GM19193 (cell line): Measurements from ENCODE around the gene CPEB2.

Experiments used
- POLR2A ChIP-seq: IDR thresholded peaks from 4 replicates; pipeline ENCODE4 v1.6.1; 2011; ENCODE audit not compliant: insufficient read depth, insufficient read length; ENCODE audit errors: extremely low read depth

The CPEB2 gene

DNA sequence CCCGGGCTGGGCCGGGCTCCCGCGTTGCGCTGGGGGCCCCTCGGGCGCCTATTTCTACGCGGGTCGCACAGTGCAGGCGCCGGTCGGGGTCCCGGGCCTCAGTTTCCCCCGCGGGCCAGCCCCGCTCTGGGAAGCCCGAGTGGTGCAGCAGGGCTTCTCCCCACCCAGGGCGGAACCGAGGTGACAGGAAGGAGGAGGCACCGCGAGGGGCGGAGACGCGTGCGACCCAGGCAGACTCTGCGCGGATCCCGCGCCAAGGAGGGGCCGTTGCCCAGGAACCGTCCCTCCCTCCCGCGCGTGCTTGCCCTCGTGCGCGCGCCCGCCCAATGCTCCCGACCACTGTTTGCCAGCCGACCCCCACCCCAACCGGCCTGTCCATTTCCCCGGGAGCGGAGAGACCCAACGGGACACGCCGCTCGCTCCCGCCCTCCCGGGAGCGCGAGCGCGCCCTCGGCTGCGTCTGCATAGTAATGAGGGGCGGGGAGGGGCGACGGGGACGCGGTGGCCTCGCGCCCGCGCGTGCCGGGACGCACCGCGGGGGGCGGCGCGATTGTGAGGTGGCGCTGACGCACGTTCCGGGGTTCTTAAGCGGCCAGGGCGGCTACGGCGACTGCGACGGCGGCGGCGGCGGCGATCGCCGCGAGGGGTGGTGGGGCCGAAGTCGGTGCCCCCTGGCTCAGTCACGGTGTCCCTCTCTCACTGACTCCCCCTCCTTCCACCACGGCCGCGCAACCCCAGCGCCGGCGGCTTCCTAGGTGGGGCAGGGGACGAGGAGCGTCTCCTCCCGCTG lies at the start of gene CPEB2:
Gene CPEB2 (plus strand): TSS at position 613 of the 790 bp plus-strand sequence. CDS start 193 bp downstream, outside the sequence.
- TF ChIP-seq POLR2A = peak; percentile 97

DNA sequence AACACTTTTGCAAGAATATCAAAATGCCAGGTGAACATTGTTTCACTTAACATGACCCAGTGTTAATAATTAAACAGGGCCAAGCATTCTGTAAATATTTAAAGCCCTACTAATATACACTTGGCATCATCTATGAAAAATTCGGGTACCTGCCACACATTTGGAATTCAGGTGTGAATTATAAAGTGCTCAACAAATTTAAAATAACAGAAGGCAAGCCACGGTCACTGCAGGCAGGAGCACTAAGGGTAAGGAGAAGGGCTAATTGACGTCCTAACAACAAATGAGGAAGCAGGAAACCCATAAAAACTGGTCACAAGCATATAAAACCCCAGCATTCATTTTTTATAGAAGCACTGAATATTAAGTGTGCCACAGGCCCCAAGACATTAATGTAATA lies 43.8 kb upstream of the CPEB2 start:
- no peak for TF ChIP-seq POLR2A

DNA sequence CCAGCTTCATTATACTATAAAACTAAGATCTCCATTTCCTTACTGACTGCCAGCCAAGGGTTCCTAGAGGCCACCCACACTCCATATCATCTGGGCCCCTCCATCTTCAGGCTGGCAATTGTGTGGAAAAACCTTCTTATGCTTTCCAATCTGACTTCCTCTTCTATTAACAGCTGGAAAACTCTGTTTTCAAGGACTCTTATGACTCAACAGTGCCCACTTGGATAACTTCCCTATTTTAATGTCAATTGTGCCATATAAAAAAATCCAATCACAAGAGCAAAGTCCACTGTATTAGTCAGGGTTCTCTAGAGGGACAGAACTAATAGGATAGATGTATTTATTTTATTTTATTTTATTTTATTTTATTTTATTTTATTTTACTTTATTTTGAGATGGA lies 41.0 kb upstream of the CPEB2 start:
- no peak for TF ChIP-seq POLR2A

DNA sequence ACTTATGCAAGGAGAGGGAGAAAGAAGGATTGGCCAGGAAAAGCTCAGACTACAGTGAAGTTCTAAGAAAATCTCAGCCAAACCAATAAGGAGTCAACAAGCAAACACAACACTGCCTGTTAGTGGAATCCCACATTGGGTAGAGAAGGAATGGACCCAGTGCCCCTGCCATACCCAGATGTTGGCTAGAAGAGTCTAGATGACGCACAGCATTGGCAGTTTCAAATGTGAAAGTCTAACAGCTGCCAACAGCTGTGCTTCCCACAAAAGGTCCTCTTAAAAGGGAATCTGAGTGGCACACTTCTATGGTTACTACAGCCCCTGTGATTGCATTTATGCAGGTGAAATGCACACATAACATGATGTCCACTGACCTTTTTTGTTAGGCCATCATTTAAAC lies 37.2 kb upstream of the CPEB2 start:
- TF ChIP-seq POLR2A = no peak

DNA sequence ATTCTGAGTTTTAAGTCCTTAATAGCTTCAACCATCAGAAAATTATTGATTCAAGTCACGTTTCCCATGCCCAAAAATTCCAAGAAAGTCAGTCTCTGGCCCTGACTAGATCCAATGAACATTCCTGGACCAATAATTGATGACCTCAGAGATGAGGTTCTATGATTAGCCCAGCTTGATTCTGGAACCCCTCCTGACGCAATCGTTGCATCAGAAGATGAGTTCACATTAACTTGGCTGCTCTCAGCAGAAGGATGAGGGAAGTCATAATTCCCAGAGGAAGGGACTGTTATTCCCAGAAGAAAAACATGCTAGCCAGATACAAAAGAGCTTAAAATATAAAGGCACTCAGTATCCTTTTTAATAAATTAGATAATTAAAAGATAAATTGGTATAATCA lies 34.3 kb upstream of the CPEB2 start:
- TF ChIP-seq POLR2A = no peak

DNA sequence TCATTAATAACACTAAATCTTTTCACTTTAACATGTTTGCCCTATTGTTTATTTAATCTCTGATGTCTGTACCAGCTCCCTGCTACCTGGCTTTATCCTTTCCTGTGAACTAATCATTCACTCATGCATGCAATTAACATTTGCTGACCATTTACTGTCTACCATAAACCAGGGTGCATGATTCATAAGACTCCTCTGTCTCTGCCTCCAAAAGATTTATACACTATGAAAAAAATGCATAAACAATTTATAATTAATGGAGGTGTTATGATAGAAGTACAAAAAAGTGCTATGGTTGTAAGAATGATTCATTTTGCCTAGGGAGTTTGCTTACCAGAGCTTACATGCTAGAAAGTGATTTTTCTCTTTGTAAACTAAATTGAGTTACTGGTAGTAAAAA lies 24.5 kb upstream of the CPEB2 start:
- no peak for TF ChIP-seq POLR2A

DNA sequence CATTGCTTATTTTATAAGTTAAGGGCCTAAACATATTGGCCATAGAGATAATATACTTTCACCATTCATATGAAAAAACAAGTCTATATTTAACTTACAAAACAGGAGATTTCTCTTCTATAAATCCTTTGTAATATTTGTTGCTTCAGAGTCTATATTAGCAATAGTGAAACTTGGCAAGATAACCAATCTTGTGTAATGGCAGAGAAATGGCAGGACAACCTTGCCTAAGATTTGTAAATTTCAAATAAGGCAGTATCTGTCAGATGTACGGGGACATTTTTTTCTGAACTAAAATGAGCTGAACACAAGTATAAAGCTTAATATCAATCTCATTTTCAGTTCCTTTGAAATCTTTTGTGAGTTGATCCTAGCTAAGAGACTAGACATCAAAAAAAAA lies 17.8 kb upstream of the CPEB2 start:
- no peak for TF ChIP-seq POLR2A

DNA sequence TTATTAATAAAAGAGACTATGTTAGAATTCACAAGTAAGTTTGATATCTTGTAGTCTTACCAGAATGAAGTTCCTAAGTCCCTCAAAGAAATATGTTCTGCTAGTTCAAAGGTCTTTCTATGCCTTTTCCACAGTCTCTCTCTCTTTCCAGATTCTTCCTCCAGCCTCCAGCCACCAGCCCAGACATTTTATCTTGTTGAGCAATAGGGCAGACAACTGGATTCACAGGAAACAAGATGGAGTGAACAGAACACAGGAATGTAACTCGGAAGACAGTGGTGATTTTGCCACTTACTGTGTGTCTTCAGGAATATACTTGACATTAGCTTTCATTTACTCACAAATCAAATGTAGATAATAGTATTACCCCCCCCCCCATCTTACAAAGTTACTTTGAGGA lies 17.1 kb upstream of the CPEB2 start:
- no peak for TF ChIP-seq POLR2A

DNA sequence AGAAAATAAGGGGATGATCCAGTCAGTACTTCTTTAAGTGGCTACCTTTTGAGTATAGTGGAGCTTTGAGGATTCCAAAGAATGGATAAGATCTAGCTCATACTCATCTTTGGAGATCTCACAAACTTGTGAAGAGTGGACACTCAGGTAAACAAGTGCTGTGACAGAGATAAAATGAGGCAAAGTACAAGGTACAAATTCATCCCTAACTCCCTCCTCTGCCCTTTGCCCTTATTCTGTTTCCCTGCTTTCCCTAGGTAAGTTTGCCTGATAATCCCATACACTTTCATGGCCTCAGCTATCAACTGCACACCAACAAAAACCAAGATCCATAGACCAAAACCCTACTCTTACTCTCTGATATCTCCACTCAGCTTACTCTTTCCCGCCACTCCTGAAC lies 16.4 kb upstream of the CPEB2 start:
- TF ChIP-seq POLR2A = no peak

DNA sequence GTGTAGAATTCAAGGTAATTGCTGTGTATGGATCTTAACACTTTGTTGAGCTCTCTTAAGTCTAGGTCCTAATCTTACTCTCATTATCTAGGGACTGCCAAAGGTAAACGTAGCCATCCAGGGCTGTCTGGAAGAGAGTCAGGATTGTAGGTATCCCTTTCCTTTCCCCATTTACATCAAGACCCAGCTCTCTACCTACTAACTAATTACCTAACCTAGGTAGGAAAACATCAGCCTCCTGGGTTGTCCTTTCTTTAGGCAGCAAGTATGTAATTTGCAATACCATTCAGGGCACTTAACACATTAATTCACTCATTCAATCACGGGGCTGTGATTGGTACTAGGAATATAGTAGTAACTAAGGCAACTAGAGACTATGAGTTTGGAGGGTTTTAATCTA lies 15.2 kb upstream of the CPEB2 start:
- TF ChIP-seq POLR2A = no peak

DNA sequence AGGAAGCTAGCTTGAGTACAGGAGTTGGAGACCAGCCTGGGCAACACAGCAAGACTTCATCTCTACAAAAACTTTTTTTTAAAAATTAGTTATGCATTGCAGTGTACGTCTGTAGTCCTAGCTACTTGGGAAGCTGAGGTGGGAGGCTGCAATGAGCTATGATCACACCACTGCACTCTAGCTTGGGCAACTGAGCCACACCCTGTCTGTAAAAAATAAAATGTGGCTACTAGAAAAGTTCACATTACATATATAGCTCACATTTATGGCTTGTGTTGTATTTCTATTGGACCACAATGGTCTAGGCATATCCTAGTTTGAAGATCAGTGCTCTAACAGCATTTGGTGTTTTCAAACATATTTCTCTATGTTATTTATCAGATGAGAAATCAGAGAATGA lies 11.8 kb upstream of the CPEB2 start:
- TF ChIP-seq POLR2A = no peak

DNA sequence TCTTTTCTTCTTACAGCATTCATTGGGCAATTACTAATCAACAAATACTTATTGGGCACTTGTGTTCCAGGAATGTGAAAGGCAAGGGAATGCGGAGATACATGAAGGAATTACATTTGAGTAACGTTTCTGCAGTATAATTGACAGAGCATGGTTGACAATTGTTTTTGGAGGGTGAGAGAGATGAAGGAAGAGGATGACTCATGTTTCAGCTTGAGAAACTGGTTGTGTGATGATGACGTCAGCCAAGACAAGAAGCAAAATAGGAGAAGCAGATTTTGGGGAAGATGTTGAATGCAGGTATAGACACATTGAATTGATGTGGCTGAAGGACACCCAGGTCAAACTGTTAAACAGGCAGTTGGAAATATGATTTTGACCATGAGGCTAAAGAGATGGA lies 8.0 kb upstream of the CPEB2 start:
- no peak for TF ChIP-seq POLR2A

DNA sequence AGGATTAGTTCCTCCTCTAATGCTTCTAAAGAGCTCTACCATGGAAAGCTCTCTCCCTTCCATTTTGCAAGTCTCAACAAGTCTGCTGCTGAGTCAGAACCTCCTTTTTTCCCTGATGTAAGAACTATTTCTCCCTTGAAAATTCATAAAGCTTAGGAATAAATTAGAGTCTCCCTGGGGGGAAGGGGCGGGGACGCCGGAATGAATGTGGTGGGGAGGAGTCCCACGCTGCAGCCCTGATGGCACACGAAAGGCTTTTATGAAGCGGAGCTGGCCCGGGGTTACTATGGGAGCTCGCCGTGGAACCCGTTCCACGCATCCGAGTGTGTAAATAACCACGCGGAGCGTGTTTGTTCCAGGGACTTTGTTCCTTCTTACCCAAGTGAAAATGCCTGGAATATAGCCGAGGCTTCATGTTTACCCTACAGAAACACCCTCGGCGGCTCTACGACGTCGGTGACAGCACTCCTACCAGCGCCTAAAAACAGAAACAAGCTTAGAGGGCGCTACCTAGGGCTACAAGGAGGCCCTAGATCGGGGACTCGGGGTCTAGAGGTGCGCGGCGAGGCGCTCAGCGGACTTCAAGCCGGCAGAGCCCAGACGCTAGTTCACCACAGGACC lies 923 bp upstream of the CPEB2 start:
- TF ChIP-seq POLR2A = no peak

DNA sequence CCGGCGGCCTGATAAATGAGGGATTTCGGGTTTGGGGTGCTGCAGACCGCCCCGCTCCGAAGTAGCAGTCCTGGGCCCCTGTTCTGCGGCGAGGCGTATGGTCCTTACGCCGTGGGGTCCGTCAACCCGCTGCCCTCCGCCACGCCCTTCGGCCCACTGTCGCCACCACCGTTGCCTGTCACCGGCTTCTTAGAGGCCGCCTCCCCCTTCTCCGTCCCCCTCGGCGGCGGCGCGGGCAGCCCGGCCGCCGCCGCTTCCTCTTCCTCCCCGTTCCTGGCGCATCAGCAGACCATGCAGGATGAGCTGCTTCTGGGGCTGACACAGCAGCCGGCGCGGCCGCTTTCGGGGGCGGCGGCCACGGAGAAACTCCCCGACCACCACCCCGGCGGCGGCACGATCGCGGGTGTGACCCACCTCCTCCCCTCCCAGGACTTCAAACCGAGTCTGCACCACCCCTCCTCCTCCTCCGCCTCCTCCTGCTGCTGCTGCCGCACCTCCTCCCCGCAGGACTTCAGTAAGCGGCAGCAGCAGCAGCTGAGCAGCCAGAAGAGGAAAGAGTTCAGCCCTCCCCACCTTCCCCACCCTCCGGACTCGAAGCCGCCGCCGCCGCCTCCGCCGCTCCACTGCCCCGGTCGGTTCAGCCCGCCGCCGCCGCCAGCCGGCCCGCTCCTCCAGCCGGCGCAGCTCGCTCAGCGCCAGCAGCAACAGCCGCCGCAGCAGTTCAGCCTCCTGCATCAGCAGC lies 549 bp downstream of the CPEB2 start:
- no peak for TF ChIP-seq POLR2A

DNA sequence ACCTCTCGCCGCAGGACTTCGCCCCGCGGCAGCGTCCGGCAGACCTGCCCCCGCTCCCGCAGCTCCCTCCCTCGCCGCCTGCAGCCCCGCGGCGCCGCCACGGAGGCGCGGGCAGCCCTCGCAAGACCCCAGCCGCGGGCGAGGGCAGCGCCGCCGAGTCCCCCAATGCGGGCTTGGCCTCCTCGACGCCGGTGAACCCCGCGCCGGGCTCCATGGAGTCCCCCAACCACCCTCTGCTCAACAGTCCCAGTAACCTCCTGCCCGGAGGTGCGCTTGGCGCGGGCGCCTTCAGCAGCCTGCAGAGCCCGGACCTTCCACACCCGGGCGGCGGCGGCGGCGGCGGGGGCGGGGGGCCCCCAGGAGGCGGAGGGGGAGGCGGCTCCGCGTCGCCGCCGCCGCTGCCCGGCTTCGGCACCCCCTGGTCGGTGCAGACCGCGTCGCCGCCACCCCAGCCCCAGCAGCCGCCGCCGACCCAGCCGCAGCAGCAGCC lies 1.2 kb downstream of the CPEB2 start:
- no peak for TF ChIP-seq POLR2A

DNA sequence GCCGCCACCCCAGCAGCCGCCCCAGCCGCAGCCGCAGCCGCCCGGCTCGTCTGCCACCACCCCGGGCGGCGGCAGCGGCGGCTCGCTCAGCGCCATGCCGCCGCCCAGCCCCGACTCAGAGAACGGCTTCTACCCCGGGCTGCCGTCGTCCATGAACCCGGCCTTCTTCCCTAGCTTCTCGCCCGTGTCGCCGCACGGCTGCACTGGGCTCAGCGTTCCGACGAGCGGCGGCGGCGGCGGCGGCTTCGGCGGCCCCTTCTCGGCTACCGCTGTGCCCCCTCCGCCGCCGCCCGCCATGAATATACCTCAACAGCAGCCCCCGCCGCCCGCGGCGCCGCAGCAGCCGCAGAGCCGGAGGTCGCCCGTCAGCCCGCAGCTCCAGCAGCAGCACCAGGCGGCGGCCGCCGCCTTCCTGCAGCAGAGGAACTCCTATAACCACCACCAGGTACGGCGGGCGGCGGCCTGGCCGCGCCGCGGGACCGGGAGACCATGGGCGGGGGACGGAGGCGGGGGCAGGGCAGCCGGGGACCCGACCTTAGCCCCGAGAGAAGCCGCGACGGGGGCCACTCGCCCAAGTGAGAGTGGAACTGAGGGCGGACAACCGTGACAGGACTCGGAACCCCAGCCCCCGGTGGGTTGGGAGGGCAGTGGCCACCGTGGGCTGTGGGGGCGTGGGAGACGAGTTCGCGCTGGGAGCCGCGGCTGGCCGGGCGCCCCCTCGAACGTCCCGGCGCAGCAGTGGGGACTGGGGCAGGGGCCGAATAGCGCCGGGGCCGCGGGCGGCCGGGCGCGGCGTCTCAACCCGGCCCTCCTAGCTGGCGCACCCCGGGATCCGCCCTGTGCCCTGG lies 1.8 kb downstream of the CPEB2 start:
- no peak for TF ChIP-seq POLR2A
